Prostate gland (tissue), 2 donors: ENCODE results near the gene ZFHX3.

ENCODE experiments used
- CTCF ChIP-seq, 4 experiments: fragments of 200-600 bp in 2 of 4; fragments of 450-650 bp in 2 of 4; sonication (generic) in 2 of 4; IDR thresholded peaks; 1 replicate in 3 of 4; 2 replicates in 1 of 4; pipeline ENCODE4 v1.5.1; 2016 to 2019; ENCODE audit warnings: antibody characterized with exemption in 4 of 4, mild to moderate bottlenecking in 2 of 4, moderate library complexity in 2 of 4
- POLR2A ChIP-seq: fragments of 450-650 bp; IDR thresholded peaks from one replicate; pipeline ENCODE4 v1.6.1; 2016; ENCODE audit warnings: antibody characterized with exemption, mild to moderate bottlenecking

GRCh38 chr16:72753881-72754280 lies 294.0 kb downstream of the ZFHX3 start:
- TF ChIP-seq CTCF (IDR thresholded peaks at IDR 0.05): no peak
- no peak for TF ChIP-seq POLR2A
